Measurements from ENCODE around the gene COG6. TPM values are rescaled to one million over a fixed set of nuclear protein-coding genes. Genes with fewer than 3 reads are reported as not detected.

The COG6 gene
- total RNA-seq = 10 to 100 TPM; 21.2 to 28.3 TPM

DNA sequence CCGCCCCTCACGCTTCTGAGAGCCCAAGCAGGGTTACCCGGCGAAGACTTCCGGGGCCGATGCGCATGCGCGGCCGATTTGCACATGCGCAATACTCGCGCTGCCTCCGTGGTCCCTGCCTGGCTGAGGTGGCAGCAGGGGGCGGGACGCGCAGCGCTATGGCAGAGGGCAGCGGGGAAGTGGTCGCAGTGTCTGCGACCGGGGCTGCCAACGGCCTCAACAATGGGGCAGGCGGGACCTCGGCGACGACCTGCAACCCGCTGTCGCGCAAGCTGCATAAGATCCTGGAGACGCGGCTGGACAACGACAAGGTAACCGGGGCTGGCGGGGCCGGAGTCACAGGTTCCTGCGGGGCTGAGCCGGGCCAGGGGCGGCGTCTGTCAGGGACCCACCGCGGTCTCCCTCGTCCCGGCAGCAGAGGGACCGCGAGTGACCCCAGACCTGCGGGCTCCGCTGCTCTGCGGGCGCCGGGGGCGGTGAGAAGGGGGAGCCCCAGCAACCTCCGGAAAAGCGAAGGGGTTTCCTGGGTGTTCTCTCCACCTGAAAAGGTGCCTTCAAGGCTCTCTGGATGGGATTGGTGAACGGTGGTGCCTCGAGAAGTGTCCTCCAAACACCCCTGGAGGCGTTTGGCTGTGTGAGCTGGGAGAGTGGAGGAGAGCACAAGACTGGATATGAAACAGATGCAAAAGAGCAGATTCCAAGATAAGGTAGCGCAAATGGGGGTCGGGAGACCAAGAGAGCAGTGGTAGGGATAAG lies at the start of gene COG6:
COG6 (plus strand) TSS at position 94 of the 756 bp plus-strand sequence; CDS start at position 159, 65 bp downstream.
- H3K9me3 Mint-ChIP-seq = no peaks in the 10 kb centered on the region

DNA sequence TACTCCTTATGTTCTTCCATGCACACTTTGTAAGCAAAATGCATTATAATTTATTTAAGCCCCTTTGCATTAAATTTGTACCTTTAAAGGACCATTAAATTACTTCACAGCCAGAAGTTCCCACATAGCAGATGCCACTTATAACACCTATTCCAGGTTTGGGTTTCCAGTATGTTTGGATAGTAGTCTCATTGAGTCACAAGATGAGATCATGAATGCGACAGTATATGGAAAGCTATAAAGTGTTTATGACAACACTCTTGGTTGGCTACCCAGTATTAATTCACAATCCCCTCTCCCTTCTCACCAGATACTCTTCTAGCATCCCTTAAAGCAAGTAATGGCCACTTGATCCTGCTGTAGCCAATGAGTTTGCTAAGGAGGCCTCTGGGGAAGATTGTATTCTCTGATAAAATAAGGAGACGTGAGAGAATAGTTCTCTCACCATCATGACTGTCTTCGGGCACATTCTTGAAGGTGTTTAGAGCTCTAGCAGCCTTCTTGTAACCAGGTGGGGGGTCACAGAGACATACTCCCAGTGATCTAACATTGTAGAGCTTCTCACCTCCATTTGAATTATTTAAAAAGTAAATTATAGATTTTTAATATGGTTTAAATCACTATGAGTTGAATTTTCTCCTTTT lies 49.7 kb upstream of the COG6 start:
- Mint-ChIP-seq H3K27me3 (ENCODE audit: low read depth) (peaks cover 33% of the 10 kb centered on the region), H3K4me3 (no peak overlapping the region), H3K9me3 (no peaks in the 10 kb centered on the region), H3K27ac (no peak overlapping the region), H3K36me3 (ENCODE audit: low read depth) (no peaks in the 10 kb centered on the region), H3K4me1 (ENCODE audit: low read depth) (peaks cover 11% of the 10 kb centered on the region)
- intact Hi-C loops (cut with micrococcal nuclease) = no loop called here
- CTCF ChIA-PET = interaction anchor here (0.6 to 3.1 kb wide), 5 partner anchors 10 to 567 kb away, joined by 3 to 11 read pairs (median 4); partner anchors contain the start of gene NHLRC3
- no peak for DNase-seq

More for the DNA sequence above, at the start of gene COG6:
- Mint-ChIP-seq H3K36me3 (ENCODE audit: low read depth) (peaks cover 1% of the 10 kb centered on the region), H3K27me3 (ENCODE audit: low read depth) (peaks cover 2% of the 10 kb centered on the region), H3K4me1 (ENCODE audit: low read depth) (peaks cover 27% of the 10 kb centered on the region), H3K4me3 (peak within 1 kb of the TSS; percentile 92), H3K27ac (peak within 1 kb of the TSS; percentile 74)
- DNase-seq = peak; percentile 93
- intact Hi-C loops (cut with micrococcal nuclease) = loop anchor here (1.0 to 5.0 kb wide), 4 partner anchors 52 to 1308 kb away; partner anchors contain the start of genes LHFPL6, NHLRC3, PROSER1 and UFM1
- CTCF ChIA-PET = interaction anchor here (1.3 kb wide), 1 partner anchor 12 kb away, joined by 3 read pairs; no protein-coding TSS in a partner anchor

DNA sequence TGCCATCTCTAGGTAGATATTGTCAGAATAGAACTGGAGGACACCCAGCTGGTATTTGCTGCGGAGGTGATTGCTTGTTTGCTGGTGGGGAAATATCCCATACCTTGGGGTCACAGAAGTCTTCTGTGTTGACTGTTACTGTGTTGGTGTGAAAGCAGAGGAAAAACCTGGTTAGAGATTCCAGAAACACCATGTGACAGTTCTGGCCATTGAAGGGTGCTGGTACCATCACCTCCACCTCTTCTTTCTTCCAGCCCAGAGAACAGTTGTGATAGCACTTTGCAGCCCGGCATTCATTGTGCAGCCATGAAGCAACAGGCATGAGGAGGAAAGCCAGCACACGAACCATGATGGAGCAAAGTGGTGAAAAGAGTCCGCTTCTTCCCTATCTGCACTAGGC lies 47.6 kb upstream of the COG6 start:
- intact Hi-C loops (cut with micrococcal nuclease) = no loop called here
- peaks cover 17% of the 10 kb centered on the region for H3K27me3 Mint-ChIP-seq (ENCODE audit: low read depth)
- CTCF ChIA-PET = interaction anchor here (3.1 kb wide), 1 partner anchor 8 kb away, joined by 11 read pairs; no protein-coding TSS in a partner anchor
- no peak for DNase-seq
- no peaks in the 10 kb centered on the region for H3K36me3 Mint-ChIP-seq (ENCODE audit: low read depth)
- H3K4me3 Mint-ChIP-seq = no peak overlapping the region
- H3K27ac Mint-ChIP-seq = no peak overlapping the region
- no peaks in the 10 kb centered on the region for H3K9me3 Mint-ChIP-seq
- peaks cover 6% of the 10 kb centered on the region for H3K4me1 Mint-ChIP-seq (ENCODE audit: low read depth)

DNA sequence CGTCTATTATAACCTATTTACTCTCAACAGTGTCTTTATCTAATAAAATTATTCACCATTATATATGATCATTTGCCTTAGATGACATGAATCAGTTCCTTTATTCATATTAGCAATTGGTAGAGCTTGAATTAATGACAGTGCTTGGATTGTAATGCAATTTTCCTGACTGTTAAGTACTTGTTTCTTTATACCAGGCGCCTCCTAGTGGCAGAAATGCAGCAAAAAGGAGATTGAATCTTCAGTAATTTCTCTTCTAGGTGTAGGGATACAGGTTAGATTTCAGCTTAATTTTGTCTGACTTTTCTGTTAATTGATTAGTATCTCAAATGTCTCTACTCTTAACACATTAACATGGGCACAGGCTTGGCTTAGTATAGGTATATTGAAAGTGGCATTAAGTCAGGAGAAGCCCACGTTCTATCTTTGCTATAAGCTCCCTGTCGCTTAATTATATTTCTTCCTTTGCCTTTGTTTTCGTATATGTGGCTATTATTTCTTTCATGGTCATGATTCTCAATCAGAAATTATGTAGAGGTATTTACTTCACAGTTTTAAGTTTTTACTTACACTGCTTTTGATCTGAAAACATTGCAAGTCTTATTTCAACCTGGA lies 43.3 kb upstream of the COG6 start:
- H3K27me3 Mint-ChIP-seq (ENCODE audit: low read depth) = peaks cover 5% of the 10 kb centered on the region
- no peaks in the 10 kb centered on the region for H3K36me3 Mint-ChIP-seq (ENCODE audit: low read depth)
- H3K4me3 Mint-ChIP-seq = no peak overlapping the region
- CTCF ChIA-PET = interaction anchor here (0.6 to 3.5 kb wide), 44 partner anchors 8 to 587 kb away, joined by 3 to 16 read pairs (median 3); partner anchors contain the start of genes LHFPL6 and NHLRC3
- H3K9me3 Mint-ChIP-seq = no peaks in the 10 kb centered on the region
- intact Hi-C loops (cut with micrococcal nuclease) = loop anchor here (1.0 to 5.0 kb wide), 5 partner anchors 197 to 640 kb away; no protein-coding TSS in a partner anchor
- no peak overlapping the region for H3K27ac Mint-ChIP-seq
- DNase-seq = peak; percentile 81
- H3K4me1 Mint-ChIP-seq (ENCODE audit: low read depth) = no peaks in the 10 kb centered on the region

DNA sequence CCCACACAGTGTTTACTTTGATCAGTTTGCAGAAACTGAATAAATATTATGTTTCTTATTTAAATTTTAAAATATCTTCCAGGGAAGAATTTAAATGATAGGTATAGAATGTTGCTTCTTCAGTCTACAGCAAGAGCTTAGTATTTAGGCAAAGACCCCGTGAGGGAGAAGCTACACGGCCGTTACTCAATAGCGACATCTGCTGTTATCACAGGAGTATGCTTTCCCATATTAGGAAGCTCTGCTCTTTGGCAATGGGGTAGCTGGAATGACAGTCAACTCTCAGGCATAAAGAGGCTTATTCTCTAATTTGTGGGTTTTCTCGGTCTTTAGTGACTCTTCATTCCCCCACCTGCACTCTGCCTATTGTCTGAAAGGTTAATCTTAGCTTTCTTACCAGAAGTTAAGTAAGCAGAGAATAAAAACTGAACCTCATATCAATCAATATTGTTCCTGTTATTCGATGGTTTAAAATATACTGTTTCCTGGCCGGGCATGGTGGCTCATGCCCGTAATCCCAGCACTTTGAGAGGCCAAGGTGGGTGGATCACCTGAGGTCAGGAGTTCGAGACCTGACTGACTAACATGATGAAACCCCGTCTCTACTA lies 39.3 kb upstream of the COG6 start:
- peak; percentile 51 for DNase-seq
- H3K27ac Mint-ChIP-seq = no peak overlapping the region
- no peaks in the 10 kb centered on the region for H3K4me1 Mint-ChIP-seq (ENCODE audit: low read depth)
- CTCF ChIA-PET = interaction anchor here (0.6 to 1.6 kb wide), 33 partner anchors 10 to 794 kb away, joined by 3 to 11 read pairs (median 3); no protein-coding TSS in a partner anchor
- H3K27me3 Mint-ChIP-seq (ENCODE audit: low read depth) = peaks cover 5% of the 10 kb centered on the region
- no peak overlapping the region for H3K4me3 Mint-ChIP-seq
- intact Hi-C loops (cut with micrococcal nuclease) = loop anchor here (1.0 to 2.0 kb wide), 2 partner anchors 13 to 61 kb away; partner anchors contain the start of gene LHFPL6
- no peaks in the 10 kb centered on the region for H3K9me3 Mint-ChIP-seq
- no peaks in the 10 kb centered on the region for H3K36me3 Mint-ChIP-seq (ENCODE audit: low read depth)

DNA sequence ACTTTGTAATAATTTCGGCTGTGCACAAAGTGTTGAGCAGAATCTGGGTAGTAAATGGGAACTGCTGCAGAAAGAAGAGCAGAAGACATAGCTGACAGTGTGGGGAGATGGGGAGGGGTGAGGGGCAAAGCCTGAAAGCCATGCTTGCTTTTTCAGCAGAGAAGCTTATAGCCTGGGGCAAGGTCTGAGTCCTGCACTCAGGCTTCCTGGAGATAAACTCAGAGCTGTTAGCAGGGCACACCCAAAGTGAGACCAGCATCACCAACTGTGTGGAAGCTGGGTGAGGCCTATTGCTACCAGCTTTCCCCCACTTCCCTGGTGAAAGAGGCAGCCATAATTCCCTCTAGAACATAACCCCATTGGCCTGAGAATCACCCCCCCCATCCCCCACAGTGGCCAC lies 36.9 kb upstream of the COG6 start:
- Mint-ChIP-seq H3K4me1 (ENCODE audit: low read depth) (no peaks in the 10 kb centered on the region), H3K36me3 (ENCODE audit: low read depth) (no peaks in the 10 kb centered on the region), H3K9me3 (no peaks in the 10 kb centered on the region), H3K27me3 (ENCODE audit: low read depth) (peaks cover 7% of the 10 kb centered on the region), H3K27ac (no peak overlapping the region), H3K4me3 (no peak overlapping the region)
- CTCF ChIA-PET = interaction anchor here (1.0 to 1.2 kb wide), 3 partner anchors 14 to 523 kb away, joined by 3 read pairs; no protein-coding TSS in a partner anchor
- DNase-seq = no peak
- intact Hi-C loops (cut with micrococcal nuclease) = no loop called here

DNA sequence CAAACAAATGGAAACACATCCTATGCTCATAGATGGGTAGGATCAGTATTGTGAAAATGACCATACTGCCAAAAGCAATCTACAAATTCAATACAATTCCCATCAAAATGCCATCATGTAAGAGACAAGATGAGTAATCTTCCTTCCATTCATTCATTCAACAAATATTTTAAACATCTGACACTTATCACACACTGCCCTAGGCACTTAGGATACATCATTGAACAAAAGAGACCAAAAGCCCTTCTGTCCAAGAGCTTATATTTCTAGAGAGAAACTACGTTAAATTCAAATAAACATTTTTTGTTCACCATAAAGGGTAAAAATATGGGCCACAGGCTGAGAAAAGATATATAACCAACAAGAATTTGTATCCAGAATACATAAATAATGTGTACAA lies 32.0 kb upstream of the COG6 start:
- Mint-ChIP-seq H3K4me3 (no peak overlapping the region), H3K9me3 (no peaks in the 10 kb centered on the region), H3K27ac (no peak overlapping the region), H3K36me3 (ENCODE audit: low read depth) (no peaks in the 10 kb centered on the region), H3K27me3 (ENCODE audit: low read depth) (peaks cover 7% of the 10 kb centered on the region), H3K4me1 (ENCODE audit: low read depth) (no peaks in the 10 kb centered on the region)
- CTCF ChIA-PET = interaction anchor here (1.4 kb wide), 1 partner anchor 11 kb away, joined by 4 read pairs; no protein-coding TSS in a partner anchor
- intact Hi-C loops (cut with micrococcal nuclease) = no loop called here
- DNase-seq = no peak

DNA sequence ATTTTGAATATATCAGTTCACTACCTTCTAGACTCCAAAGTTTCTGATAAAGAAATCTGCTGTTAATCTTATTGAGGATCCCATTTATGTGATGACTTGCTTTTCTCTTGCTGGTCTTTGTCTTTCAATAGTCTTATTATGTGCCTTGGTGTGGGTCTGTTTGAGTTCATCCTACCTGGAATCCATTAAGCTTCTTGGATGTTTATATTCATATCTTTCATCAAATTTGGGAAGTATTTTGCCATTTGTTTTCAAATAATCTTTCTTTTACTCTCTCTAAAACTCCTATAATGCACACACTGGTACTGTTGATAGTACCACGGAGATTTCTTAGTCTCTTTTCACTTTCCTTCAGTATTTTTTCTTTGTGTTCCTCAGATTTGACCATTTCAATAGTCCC lies 24.2 kb upstream of the COG6 start:
- peaks cover 14% of the 10 kb centered on the region for H3K9me3 Mint-ChIP-seq
- CTCF ChIA-PET = interaction anchor here (1.0 kb wide), 1 partner anchor 19 kb away, joined by 3 read pairs; no protein-coding TSS in a partner anchor
- H3K4me1 Mint-ChIP-seq (ENCODE audit: low read depth) = no peaks in the 10 kb centered on the region
- no peak overlapping the region for H3K4me3 Mint-ChIP-seq
- intact Hi-C loops (cut with micrococcal nuclease) = no loop called here
- H3K27ac Mint-ChIP-seq = no peak overlapping the region
- H3K27me3 Mint-ChIP-seq (ENCODE audit: low read depth) = peaks cover 6% of the 10 kb centered on the region
- H3K36me3 Mint-ChIP-seq (ENCODE audit: low read depth) = peaks cover 1% of the 10 kb centered on the region
- DNase-seq = no peak

DNA sequence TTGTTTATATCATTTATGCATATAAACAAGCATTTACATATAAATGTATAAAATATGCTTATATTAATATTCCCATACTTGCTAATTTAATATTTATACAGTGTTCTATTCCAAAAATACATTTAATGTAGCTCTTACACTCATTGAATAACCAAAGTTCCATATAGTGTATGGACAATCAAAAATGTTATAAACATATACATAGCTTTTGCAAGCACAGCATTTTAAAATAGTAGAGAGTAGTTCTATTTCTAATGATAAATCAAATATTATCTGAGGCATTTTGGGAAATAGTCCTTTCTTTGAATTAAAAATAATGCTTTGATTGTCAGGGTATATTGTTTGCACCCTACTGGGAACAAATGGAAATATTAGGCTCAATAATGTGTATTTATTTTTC lies 22.5 kb upstream of the COG6 start:
- H3K36me3 Mint-ChIP-seq (ENCODE audit: low read depth) = peaks cover 1% of the 10 kb centered on the region
- peaks cover 17% of the 10 kb centered on the region for H3K9me3 Mint-ChIP-seq
- no peak overlapping the region for H3K4me3 Mint-ChIP-seq
- DNase-seq = no peak
- no peaks in the 10 kb centered on the region for H3K4me1 Mint-ChIP-seq (ENCODE audit: low read depth)
- CTCF ChIA-PET = interaction anchor here (0.8 kb wide), 1 partner anchor 17 kb away, joined by 5 read pairs; no protein-coding TSS in a partner anchor
- no peak overlapping the region for H3K27ac Mint-ChIP-seq
- intact Hi-C loops (cut with micrococcal nuclease) = no loop called here
- peaks cover 12% of the 10 kb centered on the region for H3K27me3 Mint-ChIP-seq (ENCODE audit: low read depth)

DNA sequence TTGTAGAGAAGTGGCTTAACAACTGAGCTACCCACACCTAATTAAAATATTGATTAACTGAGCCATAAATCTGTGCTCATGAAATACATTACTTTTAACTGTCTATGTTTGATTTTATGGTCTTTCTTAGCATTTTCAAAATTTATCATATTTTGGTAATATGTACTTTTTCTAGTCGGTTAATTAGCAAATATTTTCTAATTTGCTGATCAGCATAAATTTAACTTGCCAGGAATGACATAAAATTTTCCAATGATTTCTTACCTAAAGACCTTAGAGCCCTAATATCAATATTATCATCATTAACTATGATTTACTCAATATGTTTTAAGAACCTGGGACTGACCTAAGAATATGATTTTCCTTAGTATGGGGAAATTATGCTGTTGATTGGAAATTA lies 19.9 kb upstream of the COG6 start:
- intact Hi-C loops (cut with micrococcal nuclease) = no loop called here
- H3K27me3 Mint-ChIP-seq (ENCODE audit: low read depth) = peaks cover 18% of the 10 kb centered on the region
- DNase-seq = no peak
- H3K9me3 Mint-ChIP-seq = peaks cover 17% of the 10 kb centered on the region
- peaks cover 1% of the 10 kb centered on the region for H3K36me3 Mint-ChIP-seq (ENCODE audit: low read depth)
- CTCF ChIA-PET = interaction anchor here (1.5 kb wide), 1 partner anchor 23 kb away, joined by 3 read pairs; no protein-coding TSS in a partner anchor
- no peak overlapping the region for H3K4me3 Mint-ChIP-seq
- no peaks in the 10 kb centered on the region for H3K4me1 Mint-ChIP-seq (ENCODE audit: low read depth)
- H3K27ac Mint-ChIP-seq = no peak overlapping the region

DNA sequence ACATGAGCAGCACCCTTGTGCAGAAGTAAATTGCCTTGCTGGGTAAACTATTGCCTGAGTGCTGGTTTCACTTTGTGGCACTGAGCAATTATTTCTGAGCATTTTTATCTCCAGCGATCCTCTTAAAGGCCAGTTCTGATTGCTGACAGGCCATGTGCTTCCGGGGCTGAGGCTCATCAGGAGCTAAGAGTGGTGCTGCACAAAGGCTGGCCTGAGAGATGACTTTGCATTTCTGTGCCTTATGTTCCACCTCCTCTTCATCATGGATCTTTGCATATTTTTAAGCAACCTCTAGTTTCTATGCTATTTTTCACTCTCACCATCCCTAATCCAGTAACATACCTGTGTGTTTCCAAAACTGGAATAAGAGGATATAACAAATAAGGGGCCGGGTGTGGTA lies 17.6 kb upstream of the COG6 start:
- Mint-ChIP-seq H3K4me1 (ENCODE audit: low read depth) (no peaks in the 10 kb centered on the region), H3K9me3 (peaks cover 4% of the 10 kb centered on the region), H3K27me3 (ENCODE audit: low read depth) (peaks cover 14% of the 10 kb centered on the region), H3K4me3 (no peak overlapping the region), H3K36me3 (ENCODE audit: low read depth) (no peaks in the 10 kb centered on the region), H3K27ac (no peak overlapping the region)
- CTCF ChIA-PET = no interaction called here
- intact Hi-C loops (cut with micrococcal nuclease) = no loop called here
- no peak for DNase-seq

Measured in activated naive CD4-positive, alpha-beta T cell treated with anti-CD3 and anti-CD28 coated beads for 36 hours (primary cell).